Lower leg skin (tissue), 4 donors: ENCODE results near the gene CHPF. TPM values are rescaled to one million over a fixed set of nuclear protein-coding genes. Genes with fewer than 3 reads are reported as not detected.

Experiments used
- DNase-seq, 2 donors: peaks; one replicate each; pipeline ENCODE4 v3.0.0-alpha.2; 2019; ENCODE audit warnings: low spot score in 2 of 2
- H3K4me3 ChIP-seq: fragments of 200-600 bp; sonication (generic); 2 replicates; pipeline ENCODE4 v1.5.1; 2017; ENCODE audit warnings: mild to moderate bottlenecking, low read depth; ENCODE audit not compliant: poor library complexity, severe bottlenecking
- CTCF ChIP-seq, 3 donors: fragments of 450-650 bp; IDR thresholded peaks; one replicate each; pipeline ENCODE4 v1.5.1; 2016; ENCODE audit warnings: antibody characterized with exemption in 3 of 3, mild to moderate bottlenecking in 3 of 3, moderate library complexity in 2 of 3
- POLR2A ChIP-seq, 2 donors: fragments of 450-650 bp; IDR thresholded peaks; one replicate each; pipeline ENCODE4 v1.6.1; 2016 to 2017; ENCODE audit warnings: antibody characterized with exemption in 2 of 2, mild to moderate bottlenecking in 1 of 2, moderate library complexity in 1 of 2
- WGBS, 2 donors: methylation state at CpG; one replicate each; pipeline ENCODE4 v1.1.5; 2018; 5-methylcytosine and 5-hydroxymethylcytosine counted together
- intact Hi-C: fragments of 100-400 bp; cut with DNase I; formaldehyde crosslinking; loops from one replicate; pipeline ENCODE4 v1.15.0; 2023; ENCODE audit warnings: low total_unique reads
- total RNA-seq, 4 donors: library from RNA; depleted of rRNA; stranded (reverse); fragments of >200 nt; gene quantifications; one replicate each; pipeline ENCODE4 v1.1.0, GENCODE V29; 2016

The CHPF gene
- total RNA-seq, 4 donors from 2014 or later, result 37.8 to 73.1 (median 58.4) TPM

GRCh38 chr2:219502618-219503017 lies 41.0 kb downstream of the CHPF start:
- no peak for DNase-seq
- no peak for TF ChIP-seq CTCF (IDR thresholded peaks at IDR 0.05)
- TF ChIP-seq POLR2A (IDR thresholded peaks at IDR 0.05), result no peak
- intact Hi-C loops, result no loop called here
- no peak overlapping the region for H3K4me3 ChIP-seq

GRCh38 chr2:219501849-219502248 lies 41.8 kb downstream of the CHPF start:
- H3K4me3 ChIP-seq, result no peak overlapping the region
- DNase-seq, result no peak
- 94% methylated on average over 14 of the region's 14 CpGs for WGBS, 2 donors
- TF ChIP-seq POLR2A (IDR thresholded peaks at IDR 0.05) (no peak), CTCF (IDR thresholded peaks at IDR 0.05) (no peak)
- intact Hi-C loops, result no loop called here

GRCh38 chr2:219500135-219500534 lies 43.5 kb downstream of the CHPF start:
- no peak for DNase-seq
- no peak overlapping the region for H3K4me3 ChIP-seq
- intact Hi-C loops, result no loop called here
- TF ChIP-seq POLR2A (IDR thresholded peaks at IDR 0.05) (no peak), CTCF (IDR thresholded peaks at IDR 0.05) (no peak)
- WGBS, 2 donors, result 84 to 94% methylated on average over 2 of the region's 2 CpGs

- 44 to 52% methylated on average over 1 of the region's 1 CpG for WGBS, 2 donors
- intact Hi-C loops, result no loop called here
Measured at GRCh38 chr2:219499555-219499954, 44.1 kb downstream of the CHPF start.

GRCh38 chr2:219499058-219499307 lies 44.6 kb downstream of the CHPF start:
- 0 to 3% methylated on average over 3 of the region's 3 CpGs for WGBS, 2 donors
- no peak for TF ChIP-seq POLR2A (IDR thresholded peaks at IDR 0.05)
- no peak for TF ChIP-seq CTCF (IDR thresholded peaks at IDR 0.05)
- intact Hi-C loops, result no loop called here
- no peak for DNase-seq
- peak overlapping the region; percentile 54 for H3K4me3 ChIP-seq

More at GRCh38 chr2:219499555-219499954, 44.1 kb downstream of the CHPF start:
- no peak for DNase-seq
- H3K4me3 ChIP-seq, result no peak overlapping the region
- TF ChIP-seq CTCF (IDR thresholded peaks at IDR 0.05) (no peak), POLR2A (IDR thresholded peaks at IDR 0.05) (no peak)

GRCh38 chr2:219498280-219499057 lies 45.1 kb downstream of the CHPF start, which contains the start of gene GMPPA:
GMPPA (plus strand) TSS chr2:219498891; CDS start chr2:219499976, 1,085 bp downstream.
- TF ChIP-seq POLR2A (IDR thresholded peaks at IDR 0.05) (peak in 1 of 2 donors; percentile 3), CTCF (IDR thresholded peaks at IDR 0.05) (no peak)
- intact Hi-C loops, result no loop called here

More at GRCh38 chr2:219498280-219499057, 45.1 kb downstream of the CHPF start, which contains the start of gene GMPPA:
- DNase-seq, result peak; percentile 99
- 0% methylated on average over 44 to 47 of the region's 49 CpGs for WGBS, 2 donors
- H3K4me3 ChIP-seq, result peak within 1 kb of the TSS; percentile 54
